Stomach (tissue), 9 donors: Measurements from ENCODE around the gene RCAN2. TPM values are rescaled to one million over a fixed set of nuclear protein-coding genes. Genes with fewer than 3 reads are reported as not detected.

ENCODE experiments used
- DNase-seq, 2 donors: peaks; one replicate each; pipeline versions ENCODE4 v3.0.0 to v3.0.0-alpha.2; 2013 to 2019
- H3K27ac ChIP-seq, 5 donors: fragments of 200-600 bp in 4 of 5; sonication (generic) in 4 of 5; one replicate each; pipeline ENCODE4 v1.5.1; 2013 to 2019; ENCODE audit warnings: mild to moderate bottlenecking in 1 of 5, moderate library complexity in 1 of 5
- H3K27me3 ChIP-seq, 3 donors: fragments of 200-600 bp; sonication (generic); one replicate each; pipeline ENCODE4 v1.5.1; 2017 to 2019; ENCODE audit warnings: mixed run types in 1 of 3
- H3K36me3 ChIP-seq, 4 donors: fragments of 200-600 bp; sonication (generic); 1 replicate in 3 of 4; 2 replicates in 1 of 4; pipeline ENCODE4 v1.5.1; 2016 to 2019
- H3K4me1 ChIP-seq, 4 donors: fragments of 200-600 bp; sonication (generic); one replicate each; pipeline ENCODE4 v1.5.1; 2016 to 2019
- H3K4me3 ChIP-seq, 4 donors: fragments of 200-600 bp; sonication (generic) in 3 of 4; one replicate each; pipeline ENCODE4 v1.5.1; 2016 to 2019; ENCODE audit warnings: mild to moderate bottlenecking in 1 of 4
- H3K9me3 ChIP-seq, 4 donors: fragments of 200-600 bp; sonication (generic); one replicate each; pipeline ENCODE4 v1.5.1; 2016 to 2019
- CTCF ChIP-seq, 7 experiments: fragments of 450-650 bp in 4 of 7; fragments of 200-600 bp in 3 of 7; sonication (generic) in 3 of 7; IDR thresholded peaks; one replicate each; pipeline ENCODE4 v1.5.1; 2016 to 2019; ENCODE audit warnings: antibody characterized with exemption in 7 of 7, control low read depth in 2 of 7, mild to moderate bottlenecking in 1 of 7
- EP300 ChIP-seq: sonication (generic); formaldehyde crosslinking; IDR thresholded peaks from one replicate; pipeline ENCODE4 v1.6.1; 2017; ENCODE audit warnings: antibody characterized with exemption
- POLR2A ChIP-seq, 4 donors: fragments of 450-650 bp; IDR thresholded peaks; one replicate each; pipeline ENCODE4 v1.6.1; 2016; ENCODE audit warnings: antibody characterized with exemption in 4 of 4, control low read depth in 2 of 4, mild to moderate bottlenecking in 1 of 4, moderate library complexity in 1 of 4
- POLR2AphosphoS5 ChIP-seq, 3 donors: sonication (generic); formaldehyde crosslinking; IDR thresholded peaks; one replicate each; pipeline ENCODE4 v1.6.1; 2016; ENCODE audit warnings: antibody characterized with exemption in 3 of 3
- WGBS, 5 donors: extraction: QIAGEN DNeasy Blood & Tissue Kit in 3 of 5; methylation state at CpG; one replicate each; pipeline versions ENCODE4 v1.1.5 to v1.1.7; 2013 to 2018; 5-methylcytosine and 5-hydroxymethylcytosine counted together
- intact Hi-C: fragments of 100-400 bp; cut with DNase I; formaldehyde crosslinking; loops from one replicate; pipeline ENCODE4 v1.15.1; 2023; ENCODE audit warnings: low total_unique reads
- polyA plus RNA-seq, 3 donors: library from polyadenylated mRNA; stranded (reverse); fragments of 200-250 nt; gene quantifications; one replicate each; pipeline ENCODE4 v1.2.3, GENCODE V29; 2013
- total RNA-seq, 5 donors: library from RNA; depleted of rRNA; stranded (reverse); fragments of >200 nt; gene quantifications; one replicate each; pipeline versions ENCODE4 v1.1.0 to v1.2.3, GENCODE V29; 2014 to 2016
- donor health status: healthy with polysubstance abuse.
- donor health status: Bipolar disorder and iron deficiency.
- donor health status: healthy.

Gene RCAN2
- total and polyA plus RNA-seq, 8 donors: 7.2 to 69.2 (median 21.4) TPM

GRCh38 chr6:46376562-46377061 lies 114.6 kb downstream of the RCAN2 start:
- no peak for TF ChIP-seq CTCF (IDR thresholded peaks at IDR 0.05)

GRCh38 chr6:46370622-46371021 lies 120.6 kb downstream of the RCAN2 start:
- intact Hi-C loops: no loop called here
- Histone ChIP-seq H3K4me1 (peaks cover 0 to 8% (median 0%) of the 10 kb centered on the region in 4 donors), H3K27me3 (no peaks in the 10 kb centered on the region), H3K27ac (no peak overlapping the region), H3K4me3 (no peak overlapping the region), H3K9me3 (no peaks in the 10 kb centered on the region), H3K36me3 (no peaks in the 10 kb centered on the region)
- no peak for TF ChIP-seq EP300
- TF ChIP-seq POLR2AphosphoS5 (IDR thresholded peaks at IDR 0.05): no peak
- TF ChIP-seq POLR2A (IDR thresholded peaks at IDR 0.05): no peak
- no peak for TF ChIP-seq CTCF (IDR thresholded peaks at IDR 0.05)
- no peak for DNase-seq
- 60 to 89% (median 67%) methylated on average over 1 of the region's 1 CpG for WGBS, 5 donors

More at GRCh38 chr6:46376562-46377061, 114.6 kb downstream of the RCAN2 start:
- intact Hi-C loops: no loop called here
- no peak for DNase-seq
- Histone ChIP-seq H3K27ac (peak overlapping the region in 1 of 5 donors; percentile 7), H3K4me1 (peaks cover 19 to 35% (median 26%) of the 10 kb centered on the region in 4 donors), H3K27me3 (no peaks in the 10 kb centered on the region), H3K4me3 (no peak overlapping the region), H3K9me3 (no peaks in the 10 kb centered on the region), H3K36me3 (no peaks in the 10 kb centered on the region)
- 70 to 80% (median 75%) methylated on average over 7 of the region's 7 CpGs for WGBS, 5 donors

GRCh38 chr6:46368169-46368536 lies 123.1 kb downstream of the RCAN2 start:
- WGBS, 5 donors: 87 to 100% (median 91%) methylated on average over 1 of the region's 1 CpG
- Histone ChIP-seq H3K9me3 (no peaks in the 10 kb centered on the region), H3K27ac (no peak overlapping the region), H3K4me3 (no peak overlapping the region), H3K36me3 (no peaks in the 10 kb centered on the region), H3K4me1 (peaks cover 0 to 8% (median 0%) of the 10 kb centered on the region in 4 donors), H3K27me3 (no peaks in the 10 kb centered on the region)
- no peak for DNase-seq
- TF ChIP-seq EP300 (no peak), POLR2A (IDR thresholded peaks at IDR 0.05) (no peak), POLR2AphosphoS5 (IDR thresholded peaks at IDR 0.05) (no peak), CTCF (IDR thresholded peaks at IDR 0.05) (no peak)
- intact Hi-C loops: no loop called here

- no peaks in the 10 kb centered on the region for H3K9me3 ChIP-seq
- no peaks in the 10 kb centered on the region for H3K36me3 ChIP-seq
- intact Hi-C loops: no loop called here
- WGBS, 5 donors: 72 to 82% (median 77%) methylated on average over 2 of the region's 2 CpGs
- no peak for TF ChIP-seq POLR2A (IDR thresholded peaks at IDR 0.05)
- no peak for TF ChIP-seq CTCF (IDR thresholded peaks at IDR 0.05)
- no peak for TF ChIP-seq EP300
- TF ChIP-seq POLR2AphosphoS5 (IDR thresholded peaks at IDR 0.05): no peak
- DNase-seq: peak in 1 of 2 donors; percentile 66
- H3K4me3 ChIP-seq: no peak overlapping the region
- no peaks in the 10 kb centered on the region for H3K27me3 ChIP-seq
- no peak overlapping the region for H3K27ac ChIP-seq
- peaks cover 0 to 8% (median 0%) of the 10 kb centered on the region in 4 donors for H3K4me1 ChIP-seq
Observed at GRCh38 chr6:46367354-46368168, 123.7 kb downstream of the RCAN2 start.
